NCI-H2196 treated with DMSO at 0.1 percent for 48 hours (cell line): ENCODE results near the gene PDCD6IP.

Source experiments
- DNase-seq: peaks from one replicate; lab custom pipeline; 2025; ENCODE audit not compliant: unreplicated experiment; lab: John Stamatoyannopoulos, UW

Gene PDCD6IP

GRCh38 chr3:33887478-33887877 is 89.0 kb downstream of the PDCD6IP start:
- no peak for DNase-seq

GRCh38 chr3:33889394-33890039 is 91.1 kb downstream of the PDCD6IP start:
- no peak for DNase-seq

- no peak for DNase-seq
Measured at GRCh38 chr3:33892655-33893054, 94.2 kb downstream of the PDCD6IP start.

- DNase-seq = no peak
Measured at GRCh38 chr3:33895658-33896057, 97.2 kb downstream of the PDCD6IP start.

- no peak for DNase-seq
Measured at GRCh38 chr3:33897306-33897705, 98.9 kb downstream of the PDCD6IP start.

GRCh38 chr3:33898901-33899300 is 100.5 kb downstream of the PDCD6IP start:
- DNase-seq = no peak

- DNase-seq = no peak
Measured at GRCh38 chr3:33900440-33900808, 102.0 kb downstream of the PDCD6IP start.

- no peak for DNase-seq
Measured at GRCh38 chr3:33900809-33901505, 102.5 kb downstream of the PDCD6IP start.

- no peak for DNase-seq
Measured at GRCh38 chr3:33901862-33902563, 103.6 kb downstream of the PDCD6IP start.

GRCh38 chr3:33904730-33905129 is 106.3 kb downstream of the PDCD6IP start:
- DNase-seq = no peak

GRCh38 chr3:33908250-33908851 is 109.9 kb downstream of the PDCD6IP start:
- no peak for DNase-seq

GRCh38 chr3:33909547-33909946 is 111.1 kb downstream of the PDCD6IP start:
- no peak for DNase-seq

- DNase-seq = no peak
Measured at GRCh38 chr3:33910031-33910430, 111.6 kb downstream of the PDCD6IP start.

GRCh38 chr3:33911525-33912322 is 113.3 kb downstream of the PDCD6IP start:
- no peak for DNase-seq

- DNase-seq = no peak
Measured at GRCh38 chr3:33914212-33914611, 115.8 kb downstream of the PDCD6IP start.

GRCh38 chr3:33914731-33915379 is 116.4 kb downstream of the PDCD6IP start:
- DNase-seq = no peak

- no peak for DNase-seq
Measured at GRCh38 chr3:33915796-33916546, 117.5 kb downstream of the PDCD6IP start.

GRCh38 chr3:33918126-33918756 is 119.8 kb downstream of the PDCD6IP start:
- DNase-seq = no peak
